Tibial nerve (tissue), 3 donors: ENCODE measurements around the gene RHOH.

Source experiments
- POLR2A ChIP-seq, 2 donors: fragments of 450-650 bp; IDR thresholded peaks; one replicate each; pipeline ENCODE4 v1.6.1; 2017; ENCODE audit warnings: antibody characterized with exemption in 2 of 2, mild to moderate bottlenecking in 2 of 2, moderate library complexity in 2 of 2
- TF ChIP-seq, protein P1 (sequence below), 5 experiments: fragments of 200-600 bp in 3 of 5; fragments of 450-650 bp in 2 of 5; sonication (generic) in 3 of 5; IDR thresholded peaks; one replicate each; pipeline ENCODE4 v1.5.1; 2016 to 2019; ENCODE audit warnings: antibody characterized with exemption in 5 of 5, mild to moderate bottlenecking in 3 of 5, moderate library complexity in 2 of 5

GRCh38 chr4:40295572-40295971 is 98.7 kb downstream of the RHOH start:
- TF ChIP-seq, protein P1, sequence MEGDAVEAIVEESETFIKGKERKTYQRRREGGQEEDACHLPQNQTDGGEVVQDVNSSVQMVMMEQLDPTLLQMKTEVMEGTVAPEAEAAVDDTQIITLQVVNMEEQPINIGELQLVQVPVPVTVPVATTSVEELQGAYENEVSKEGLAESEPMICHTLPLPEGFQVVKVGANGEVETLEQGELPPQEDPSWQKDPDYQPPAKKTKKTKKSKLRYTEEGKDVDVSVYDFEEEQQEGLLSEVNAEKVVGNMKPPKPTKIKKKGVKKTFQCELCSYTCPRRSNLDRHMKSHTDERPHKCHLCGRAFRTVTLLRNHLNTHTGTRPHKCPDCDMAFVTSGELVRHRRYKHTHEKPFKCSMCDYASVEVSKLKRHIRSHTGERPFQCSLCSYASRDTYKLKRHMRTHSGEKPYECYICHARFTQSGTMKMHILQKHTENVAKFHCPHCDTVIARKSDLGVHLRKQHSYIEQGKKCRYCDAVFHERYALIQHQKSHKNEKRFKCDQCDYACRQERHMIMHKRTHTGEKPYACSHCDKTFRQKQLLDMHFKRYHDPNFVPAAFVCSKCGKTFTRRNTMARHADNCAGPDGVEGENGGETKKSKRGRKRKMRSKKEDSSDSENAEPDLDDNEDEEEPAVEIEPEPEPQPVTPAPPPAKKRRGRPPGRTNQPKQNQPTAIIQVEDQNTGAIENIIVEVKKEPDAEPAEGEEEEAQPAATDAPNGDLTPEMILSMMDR (IDR thresholded peaks at IDR 0.05): no peak
- TF ChIP-seq POLR2A (IDR thresholded peaks at IDR 0.05): no peak
